ENCODE measurements around the gene INO80C. TPM values are rescaled to one million over a fixed set of nuclear protein-coding genes. Genes with fewer than 3 reads are reported as not detected.

INO80C gene
- total RNA-seq, 1 experiment from 2014 or later, result 42.3 TPM

DNA sequence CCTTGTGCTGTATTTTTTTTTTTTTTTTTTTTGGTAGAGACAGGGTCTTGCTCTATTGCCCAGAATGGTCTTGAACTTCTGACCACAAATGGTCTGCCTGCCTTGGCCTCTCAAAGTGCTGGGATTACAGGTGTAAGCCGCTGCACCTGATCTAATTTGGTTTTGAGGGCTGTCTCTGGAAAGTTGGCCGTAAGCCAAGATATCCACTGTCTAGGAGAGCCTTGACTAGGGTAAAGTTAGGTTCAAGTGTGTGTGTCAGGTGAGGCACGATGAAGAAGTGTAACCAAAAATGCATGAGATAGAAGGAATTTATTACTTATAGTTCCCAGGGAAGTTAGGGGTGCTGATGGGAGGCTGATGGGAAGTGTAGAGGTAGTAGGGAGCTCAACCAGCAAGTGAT, 46.7 kb downstream of the INO80C start (continued):
- TF ChIP-seq, protein P1, sequence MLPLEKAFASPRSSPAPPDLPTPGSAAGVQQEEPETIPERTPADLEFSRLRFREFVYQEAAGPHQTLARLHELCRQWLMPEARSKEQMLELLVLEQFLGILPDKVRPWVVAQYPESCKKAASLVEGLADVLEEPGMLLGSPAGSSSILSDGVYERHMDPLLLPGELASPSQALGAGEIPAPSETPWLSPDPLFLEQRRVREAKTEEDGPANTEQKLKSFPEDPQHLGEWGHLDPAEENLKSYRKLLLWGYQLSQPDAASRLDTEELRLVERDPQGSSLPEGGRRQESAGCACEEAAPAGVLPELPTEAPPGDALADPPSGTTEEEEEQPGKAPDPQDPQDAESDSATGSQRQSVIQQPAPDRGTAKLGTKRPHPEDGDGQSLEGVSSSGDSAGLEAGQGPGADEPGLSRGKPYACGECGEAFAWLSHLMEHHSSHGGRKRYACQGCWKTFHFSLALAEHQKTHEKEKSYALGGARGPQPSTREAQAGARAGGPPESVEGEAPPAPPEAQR (CRISPR knock-in tag; IDR thresholded peaks at IDR 0.05), result no peak
- TF ChIP-seq, protein P2, sequence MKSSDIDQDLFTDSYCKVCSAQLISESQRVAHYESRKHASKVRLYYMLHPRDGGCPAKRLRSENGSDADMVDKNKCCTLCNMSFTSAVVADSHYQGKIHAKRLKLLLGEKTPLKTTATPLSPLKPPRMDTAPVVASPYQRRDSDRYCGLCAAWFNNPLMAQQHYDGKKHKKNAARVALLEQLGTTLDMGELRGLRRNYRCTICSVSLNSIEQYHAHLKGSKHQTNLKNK (CRISPR knock-in tag; IDR thresholded peaks at IDR 0.05), result no peak
- TF ChIP-seq CREM (CRISPR knock-in tag; IDR thresholded peaks at IDR 0.05) (no peak), NFATC4 (CRISPR knock-in tag; IDR thresholded peaks at IDR 0.05) (no peak), ZBTB21 (CRISPR knock-in tag; IDR thresholded peaks at IDR 0.05; ENCODE audit: borderline replicate concordance) (no peak), ZNF671 (CRISPR knock-in tag; IDR thresholded peaks at IDR 0.05) (no peak)

DNA sequence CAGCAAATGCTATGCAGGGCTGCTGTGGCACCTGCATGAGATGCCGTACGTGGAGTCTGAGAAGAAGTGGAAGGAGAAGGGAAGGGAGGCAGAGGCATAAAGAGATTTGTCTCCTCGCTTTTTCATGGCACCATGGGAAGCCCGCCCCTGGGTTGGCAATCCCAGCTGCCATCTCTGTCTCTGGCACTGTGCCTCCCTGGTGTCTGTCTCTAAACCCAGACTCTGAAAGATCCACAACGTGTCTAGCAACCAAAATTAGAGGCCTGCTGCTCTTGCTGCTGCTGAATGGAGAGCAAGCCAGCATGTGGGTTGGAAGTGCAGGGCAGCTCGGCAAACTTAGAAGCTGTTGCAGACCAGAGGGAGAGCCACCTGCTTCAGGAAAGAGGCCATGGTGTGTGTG, 53.1 kb downstream of the INO80C start:
- Mint-ChIP-seq H3K27me3 (ENCODE audit: low read depth) (no peaks in the 10 kb centered on the region), H3K4me1 (peaks cover 5% of the 10 kb centered on the region), H3K36me3 (no peaks in the 10 kb centered on the region), H3K4me3 (no peak overlapping the region), H3K27ac (no peak overlapping the region), H3K9me3 (no peaks in the 10 kb centered on the region)
- DNase-seq (ENCODE audit: low spot score), result no peak
- ATAC-seq, result no peak
- CTCF ChIA-PET, result no interaction called here
- POLR2A ChIA-PET, result no interaction called here
- TF ChIP-seq, protein P3, sequence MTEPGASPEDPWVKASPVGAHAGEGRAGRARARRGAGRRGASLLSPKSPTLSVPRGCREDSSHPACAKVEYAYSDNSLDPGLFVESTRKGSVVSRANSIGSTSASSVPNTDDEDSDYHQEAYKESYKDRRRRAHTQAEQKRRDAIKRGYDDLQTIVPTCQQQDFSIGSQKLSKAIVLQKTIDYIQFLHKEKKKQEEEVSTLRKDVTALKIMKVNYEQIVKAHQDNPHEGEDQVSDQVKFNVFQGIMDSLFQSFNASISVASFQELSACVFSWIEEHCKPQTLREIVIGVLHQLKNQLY (CRISPR knock-in tag; IDR thresholded peaks at IDR 0.05), result no peak
- no peak for TF ChIP-seq GABPB1 (CRISPR knock-in tag; IDR thresholded peaks at IDR 0.05)

DNA sequence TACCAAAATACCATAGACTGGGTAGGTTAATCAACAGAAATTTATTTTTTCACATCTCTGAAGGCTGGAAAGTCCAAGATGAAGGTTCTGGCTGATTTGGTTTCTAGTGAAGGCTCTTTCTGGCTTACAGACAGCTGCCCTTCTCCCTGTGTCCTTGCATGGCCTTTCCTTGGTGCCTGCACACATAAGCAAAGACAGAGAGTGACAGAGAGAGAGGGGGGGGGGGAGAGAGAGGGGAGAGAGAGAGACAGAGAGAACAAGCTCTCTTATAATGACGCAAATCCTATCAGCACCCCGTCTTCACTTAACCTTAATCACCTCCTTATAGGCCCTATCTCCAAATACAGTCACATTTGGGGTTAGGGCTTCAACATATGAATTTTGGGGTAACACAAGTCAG, 53.9 kb downstream of the INO80C start:
- no peaks in the 10 kb centered on the region for H3K36me3 Mint-ChIP-seq
- POLR2A ChIA-PET, result no interaction called here
- no peaks in the 10 kb centered on the region for H3K9me3 Mint-ChIP-seq
- peaks cover 5% of the 10 kb centered on the region for H3K4me1 Mint-ChIP-seq
- TF ChIP-seq RELA (CRISPR knock-in tag; IDR thresholded peaks at IDR 0.05; ENCODE audit: borderline replicate concordance), result no peak
- TF ChIP-seq, protein P4, sequence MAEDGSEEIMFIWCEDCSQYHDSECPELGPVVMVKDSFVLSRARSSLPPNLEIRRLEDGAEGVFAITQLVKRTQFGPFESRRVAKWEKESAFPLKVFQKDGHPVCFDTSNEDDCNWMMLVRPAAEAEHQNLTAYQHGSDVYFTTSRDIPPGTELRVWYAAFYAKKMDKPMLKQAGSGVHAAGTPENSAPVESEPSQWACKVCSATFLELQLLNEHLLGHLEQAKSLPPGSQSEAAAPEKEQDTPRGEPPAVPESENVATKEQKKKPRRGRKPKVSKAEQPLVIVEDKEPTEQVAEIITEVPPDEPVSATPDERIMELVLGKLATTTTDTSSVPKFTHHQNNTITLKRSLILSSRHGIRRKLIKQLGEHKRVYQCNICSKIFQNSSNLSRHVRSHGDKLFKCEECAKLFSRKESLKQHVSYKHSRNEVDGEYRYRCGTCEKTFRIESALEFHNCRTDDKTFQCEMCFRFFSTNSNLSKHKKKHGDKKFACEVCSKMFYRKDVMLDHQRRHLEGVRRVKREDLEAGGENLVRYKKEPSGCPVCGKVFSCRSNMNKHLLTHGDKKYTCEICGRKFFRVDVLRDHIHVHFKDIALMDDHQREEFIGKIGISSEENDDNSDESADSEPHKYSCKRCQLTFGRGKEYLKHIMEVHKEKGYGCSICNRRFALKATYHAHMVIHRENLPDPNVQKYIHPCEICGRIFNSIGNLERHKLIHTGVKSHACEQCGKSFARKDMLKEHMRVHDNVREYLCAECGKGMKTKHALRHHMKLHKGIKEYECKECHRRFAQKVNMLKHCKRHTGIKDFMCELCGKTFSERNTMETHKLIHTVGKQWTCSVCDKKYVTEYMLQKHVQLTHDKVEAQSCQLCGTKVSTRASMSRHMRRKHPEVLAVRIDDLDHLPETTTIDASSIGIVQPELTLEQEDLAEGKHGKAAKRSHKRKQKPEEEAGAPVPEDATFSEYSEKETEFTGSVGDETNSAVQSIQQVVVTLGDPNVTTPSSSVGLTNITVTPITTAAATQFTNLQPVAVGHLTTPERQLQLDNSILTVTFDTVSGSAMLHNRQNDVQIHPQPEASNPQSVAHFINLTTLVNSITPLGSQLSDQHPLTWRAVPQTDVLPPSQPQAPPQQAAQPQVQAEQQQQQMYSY (CRISPR knock-in tag; IDR thresholded peaks at IDR 0.05), result no peak
- no peak for TF ChIP-seq FOXJ3 (CRISPR knock-in tag; IDR thresholded peaks at IDR 0.05; ENCODE audit: borderline replicate concordance)
- TF ChIP-seq, protein P1 (CRISPR knock-in tag; IDR thresholded peaks at IDR 0.05), result no peak
- TF ChIP-seq, protein P5, sequence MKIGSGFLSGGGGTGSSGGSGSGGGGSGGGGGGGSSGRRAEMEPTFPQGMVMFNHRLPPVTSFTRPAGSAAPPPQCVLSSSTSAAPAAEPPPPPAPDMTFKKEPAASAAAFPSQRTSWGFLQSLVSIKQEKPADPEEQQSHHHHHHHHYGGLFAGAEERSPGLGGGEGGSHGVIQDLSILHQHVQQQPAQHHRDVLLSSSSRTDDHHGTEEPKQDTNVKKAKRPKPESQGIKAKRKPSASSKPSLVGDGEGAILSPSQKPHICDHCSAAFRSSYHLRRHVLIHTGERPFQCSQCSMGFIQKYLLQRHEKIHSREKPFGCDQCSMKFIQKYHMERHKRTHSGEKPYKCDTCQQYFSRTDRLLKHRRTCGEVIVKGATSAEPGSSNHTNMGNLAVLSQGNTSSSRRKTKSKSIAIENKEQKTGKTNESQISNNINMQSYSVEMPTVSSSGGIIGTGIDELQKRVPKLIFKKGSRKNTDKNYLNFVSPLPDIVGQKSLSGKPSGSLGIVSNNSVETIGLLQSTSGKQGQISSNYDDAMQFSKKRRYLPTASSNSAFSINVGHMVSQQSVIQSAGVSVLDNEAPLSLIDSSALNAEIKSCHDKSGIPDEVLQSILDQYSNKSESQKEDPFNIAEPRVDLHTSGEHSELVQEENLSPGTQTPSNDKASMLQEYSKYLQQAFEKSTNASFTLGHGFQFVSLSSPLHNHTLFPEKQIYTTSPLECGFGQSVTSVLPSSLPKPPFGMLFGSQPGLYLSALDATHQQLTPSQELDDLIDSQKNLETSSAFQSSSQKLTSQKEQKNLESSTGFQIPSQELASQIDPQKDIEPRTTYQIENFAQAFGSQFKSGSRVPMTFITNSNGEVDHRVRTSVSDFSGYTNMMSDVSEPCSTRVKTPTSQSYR (CRISPR knock-in tag; IDR thresholded peaks at IDR 0.05), result no peak
- TF ChIP-seq CREM (CRISPR knock-in tag; IDR thresholded peaks at IDR 0.05), result no peak
- TF ChIP-seq, protein P6, sequence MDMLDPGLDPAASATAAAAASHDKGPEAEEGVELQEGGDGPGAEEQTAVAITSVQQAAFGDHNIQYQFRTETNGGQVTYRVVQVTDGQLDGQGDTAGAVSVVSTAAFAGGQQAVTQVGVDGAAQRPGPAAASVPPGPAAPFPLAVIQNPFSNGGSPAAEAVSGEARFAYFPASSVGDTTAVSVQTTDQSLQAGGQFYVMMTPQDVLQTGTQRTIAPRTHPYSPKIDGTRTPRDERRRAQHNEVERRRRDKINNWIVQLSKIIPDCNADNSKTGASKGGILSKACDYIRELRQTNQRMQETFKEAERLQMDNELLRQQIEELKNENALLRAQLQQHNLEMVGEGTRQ (CRISPR knock-in tag; IDR thresholded peaks at IDR 0.05), result no peak
- TF ChIP-seq, protein P7, sequence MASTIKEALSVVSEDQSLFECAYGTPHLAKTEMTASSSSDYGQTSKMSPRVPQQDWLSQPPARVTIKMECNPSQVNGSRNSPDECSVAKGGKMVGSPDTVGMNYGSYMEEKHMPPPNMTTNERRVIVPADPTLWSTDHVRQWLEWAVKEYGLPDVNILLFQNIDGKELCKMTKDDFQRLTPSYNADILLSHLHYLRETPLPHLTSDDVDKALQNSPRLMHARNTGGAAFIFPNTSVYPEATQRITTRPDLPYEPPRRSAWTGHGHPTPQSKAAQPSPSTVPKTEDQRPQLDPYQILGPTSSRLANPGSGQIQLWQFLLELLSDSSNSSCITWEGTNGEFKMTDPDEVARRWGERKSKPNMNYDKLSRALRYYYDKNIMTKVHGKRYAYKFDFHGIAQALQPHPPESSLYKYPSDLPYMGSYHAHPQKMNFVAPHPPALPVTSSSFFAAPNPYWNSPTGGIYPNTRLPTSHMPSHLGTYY (CRISPR knock-in tag; IDR thresholded peaks at IDR 0.05), result no peak
- CTCF ChIA-PET, result no interaction called here
- H3K27me3 Mint-ChIP-seq (ENCODE audit: low read depth), result no peaks in the 10 kb centered on the region
- no peak for DNase-seq (ENCODE audit: low spot score)
- ATAC-seq, result no peak
- no peak overlapping the region for H3K27ac Mint-ChIP-seq
- H3K4me3 Mint-ChIP-seq, result no peak overlapping the region

Measured in WTC11 (cell line).